ENCODE results near the gene RER1. TPM values are rescaled to one million over a fixed set of nuclear protein-coding genes. Genes with fewer than 3 reads are reported as not detected.

RER1 gene
- total RNA-seq, 1 donor from 2014 or later: 146 TPM

DNA sequence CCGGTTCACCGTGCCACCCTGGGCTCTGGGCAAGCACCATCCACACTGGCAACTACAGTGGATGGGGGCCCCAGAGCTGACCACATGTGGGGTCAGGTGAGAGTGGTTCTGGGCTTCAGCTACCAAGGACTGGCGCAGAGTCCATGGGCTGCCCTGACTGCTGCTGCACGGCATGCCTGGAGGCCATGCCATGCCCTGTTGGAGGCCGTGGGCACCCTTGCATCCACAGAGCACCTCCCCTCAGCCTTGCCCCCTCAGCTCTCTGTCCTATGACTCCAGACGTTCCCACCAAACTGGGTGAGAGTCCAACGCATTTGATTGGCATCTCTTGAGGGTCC, 15.7 kb upstream of the RER1 start:
- intact Hi-C loops (cut with micrococcal nuclease): no loop called here

- intact Hi-C loops (cut with micrococcal nuclease): no loop called here
These were observed 15.3 kb upstream of the RER1 start for GRCh38 chr1:2376261-2376741.

DNA sequence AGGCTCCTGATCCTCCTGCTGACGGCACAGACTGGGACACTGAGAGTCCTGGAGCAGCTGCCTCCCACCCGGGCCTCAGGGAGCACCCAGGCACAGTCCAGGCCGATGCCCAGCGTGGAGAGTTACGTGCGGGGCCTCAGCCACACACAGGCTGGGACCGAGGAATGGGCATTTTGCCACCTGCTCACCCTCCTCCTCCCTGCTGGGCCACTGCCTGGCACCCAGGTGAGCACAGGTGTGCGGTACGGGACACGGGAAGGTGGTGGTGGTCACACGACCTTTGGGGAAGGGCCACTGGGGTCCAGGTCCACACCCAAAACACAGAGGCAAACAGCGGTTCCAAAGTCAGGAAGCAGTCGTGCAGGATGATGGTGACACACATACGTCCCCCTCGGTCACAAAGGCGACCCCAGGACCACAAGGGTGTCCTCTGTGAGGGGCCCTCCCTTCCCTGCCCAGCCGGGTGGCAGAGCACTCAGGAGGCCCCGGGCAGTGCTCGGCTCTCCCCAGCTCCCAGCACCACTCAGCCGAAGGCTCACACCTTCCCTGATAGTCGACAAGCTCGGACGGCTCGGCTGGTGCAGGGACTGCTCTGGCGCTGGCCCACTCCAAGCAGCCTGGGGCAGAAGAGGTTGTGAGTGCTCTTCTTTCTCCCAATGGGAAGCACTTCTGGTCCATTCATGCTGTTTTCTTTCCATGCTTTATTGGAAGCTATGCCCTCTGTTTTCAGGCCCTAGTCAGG, 14.5 kb upstream of the RER1 start:
- intact Hi-C loops (cut with micrococcal nuclease): no loop called here

DNA sequence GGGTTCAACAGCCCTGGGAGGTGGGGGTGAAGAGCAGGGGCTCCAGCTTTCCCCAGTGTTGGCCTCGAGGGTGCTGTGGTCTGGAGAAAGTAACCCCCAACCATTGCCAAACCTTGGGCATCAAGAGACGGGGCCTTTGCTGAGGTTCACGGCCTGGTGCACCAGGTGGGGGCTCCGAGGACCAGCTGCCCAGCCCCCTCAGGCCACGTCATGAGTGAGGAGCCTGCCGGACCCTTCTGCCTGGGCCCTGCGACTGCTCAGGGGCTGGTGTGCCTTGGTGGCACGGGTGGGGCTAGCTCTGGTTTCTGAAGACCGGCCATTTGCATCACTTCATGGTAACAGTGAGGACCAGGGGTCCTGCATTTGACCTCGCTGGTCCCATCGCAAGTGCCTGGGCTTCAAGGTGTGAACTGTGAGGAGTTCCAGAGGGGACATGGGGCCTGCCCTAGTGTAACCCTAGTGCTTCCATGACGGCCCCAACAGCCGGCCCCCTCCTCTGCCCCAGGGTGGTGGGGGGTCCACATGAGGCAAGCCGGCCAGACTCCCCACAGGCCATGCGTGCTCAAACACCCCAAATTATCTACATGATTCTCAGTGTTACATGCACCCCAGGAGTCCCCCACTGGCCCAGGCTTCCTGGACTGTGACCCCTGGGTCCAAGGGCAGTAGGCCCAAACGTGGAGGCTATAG, 13.7 kb upstream of the RER1 start:
- intact Hi-C loops (cut with micrococcal nuclease): no loop called here

- intact Hi-C loops (cut with micrococcal nuclease): no loop called here
These were observed 13.2 kb upstream of the RER1 start for GRCh38 chr1:2378441-2378851.

DNA sequence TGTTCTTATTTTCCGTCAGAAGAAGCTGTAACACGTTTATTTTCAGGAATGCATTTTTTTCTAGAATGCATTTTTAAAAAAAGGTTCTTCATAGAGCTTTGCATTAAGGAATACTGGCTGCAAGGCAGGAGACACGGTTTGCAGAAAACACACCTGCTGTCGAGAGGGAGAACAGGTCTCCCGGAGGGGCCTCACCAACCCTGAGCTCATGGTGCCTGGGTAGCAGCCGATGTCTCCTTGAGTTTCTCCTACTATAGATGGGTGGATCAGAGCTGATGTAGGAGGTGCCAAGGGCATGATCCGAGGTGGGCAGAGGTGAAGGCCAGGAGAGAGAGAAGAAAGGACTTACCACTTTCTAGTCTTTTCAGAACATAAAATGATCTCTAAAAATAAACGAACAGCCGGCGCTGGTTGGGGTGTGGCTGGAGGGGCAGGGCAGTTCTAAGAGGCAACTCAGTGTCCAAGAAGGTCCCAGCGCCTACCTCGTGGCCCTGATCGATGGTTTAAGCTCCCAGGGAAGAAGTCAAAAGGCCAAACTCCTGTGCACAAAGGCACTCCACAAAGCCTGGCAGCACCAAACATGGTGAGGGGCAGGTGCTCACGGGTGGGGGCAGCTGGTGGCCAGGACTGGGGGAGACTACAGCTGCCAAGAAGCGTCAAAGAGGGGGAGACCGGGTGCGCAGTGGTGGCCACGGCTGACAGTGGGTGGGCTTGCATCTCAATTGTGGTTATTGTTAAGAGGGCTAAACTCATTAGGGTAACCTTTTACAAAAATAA, 12.5 kb upstream of the RER1 start:
- intact Hi-C loops (cut with micrococcal nuclease): no loop called here

DNA sequence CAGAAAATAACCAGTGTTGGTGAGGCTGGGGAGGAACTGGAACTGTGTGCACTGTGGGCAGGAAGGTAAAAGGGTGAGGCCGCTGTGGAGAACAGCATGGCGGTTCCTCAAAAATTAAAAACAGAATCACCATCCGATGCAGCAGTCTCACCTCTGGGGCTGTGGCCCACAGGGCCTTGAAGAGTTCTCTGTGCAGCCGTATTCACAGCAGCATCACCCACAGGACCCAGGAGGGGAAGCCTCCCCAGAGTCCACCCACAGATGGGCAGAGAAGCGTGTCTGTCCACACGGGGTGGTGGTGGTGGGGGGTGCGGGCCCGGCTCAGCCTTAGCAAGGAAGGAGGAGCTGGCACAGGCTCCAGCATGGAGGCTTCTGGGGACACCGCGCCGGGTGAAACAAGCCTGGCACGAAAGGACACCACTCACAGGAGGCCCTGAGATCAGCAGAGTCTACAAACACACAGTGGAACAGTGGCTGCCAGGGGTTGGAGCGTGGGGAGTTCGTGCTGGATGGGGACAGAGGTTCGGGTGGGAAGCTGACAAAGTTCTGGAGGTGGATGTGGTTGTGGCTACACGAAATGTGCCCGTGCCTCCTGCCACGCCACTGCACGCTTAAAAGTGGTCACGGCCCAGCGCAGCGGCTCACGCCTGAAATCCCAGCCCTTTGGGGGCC, 11.8 kb upstream of the RER1 start:
- intact Hi-C loops (cut with micrococcal nuclease): no loop called here

DNA sequence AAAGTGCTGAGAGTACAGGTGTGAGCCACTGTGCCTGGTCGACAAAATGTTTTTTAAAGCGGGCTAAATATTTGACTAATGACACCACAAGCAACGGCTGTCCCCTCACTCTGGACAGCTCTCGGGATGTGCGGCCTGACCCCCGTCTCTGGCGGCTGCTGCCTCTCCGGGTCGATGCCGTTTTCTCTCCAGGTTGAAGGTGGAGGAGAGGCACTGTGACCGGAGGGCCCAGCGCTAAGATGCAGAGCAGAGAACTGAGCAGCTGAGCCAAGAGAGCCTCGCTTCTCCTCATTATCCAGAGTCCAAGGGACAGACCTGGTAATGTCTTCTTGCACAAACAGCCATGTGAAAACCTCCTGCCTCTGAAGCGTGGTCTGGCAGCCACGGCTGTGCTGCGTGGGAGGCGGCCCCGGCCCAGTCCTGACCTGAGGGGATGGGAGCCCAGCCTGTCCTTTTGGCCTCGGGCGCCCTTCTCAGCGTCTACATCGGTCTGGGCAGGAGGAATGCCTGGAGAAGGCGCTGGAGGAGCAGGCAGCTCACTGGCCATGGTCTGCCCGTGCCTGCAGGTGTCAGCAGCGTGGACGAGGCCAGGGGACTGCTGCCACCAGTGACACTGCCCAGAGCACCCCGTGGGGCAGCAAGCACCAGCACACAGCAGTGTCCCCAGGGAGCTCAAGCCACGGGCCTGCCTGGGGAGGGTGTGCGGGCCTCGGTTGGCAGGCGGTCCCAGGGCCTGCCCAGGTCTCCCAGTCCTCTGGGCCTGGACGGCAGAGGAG, 10.6 kb upstream of the RER1 start:
- intact Hi-C loops (cut with micrococcal nuclease): loop anchor here (1.0 kb wide), 1 partner anchor 182 kb away; no protein-coding TSS in a partner anchor

DNA sequence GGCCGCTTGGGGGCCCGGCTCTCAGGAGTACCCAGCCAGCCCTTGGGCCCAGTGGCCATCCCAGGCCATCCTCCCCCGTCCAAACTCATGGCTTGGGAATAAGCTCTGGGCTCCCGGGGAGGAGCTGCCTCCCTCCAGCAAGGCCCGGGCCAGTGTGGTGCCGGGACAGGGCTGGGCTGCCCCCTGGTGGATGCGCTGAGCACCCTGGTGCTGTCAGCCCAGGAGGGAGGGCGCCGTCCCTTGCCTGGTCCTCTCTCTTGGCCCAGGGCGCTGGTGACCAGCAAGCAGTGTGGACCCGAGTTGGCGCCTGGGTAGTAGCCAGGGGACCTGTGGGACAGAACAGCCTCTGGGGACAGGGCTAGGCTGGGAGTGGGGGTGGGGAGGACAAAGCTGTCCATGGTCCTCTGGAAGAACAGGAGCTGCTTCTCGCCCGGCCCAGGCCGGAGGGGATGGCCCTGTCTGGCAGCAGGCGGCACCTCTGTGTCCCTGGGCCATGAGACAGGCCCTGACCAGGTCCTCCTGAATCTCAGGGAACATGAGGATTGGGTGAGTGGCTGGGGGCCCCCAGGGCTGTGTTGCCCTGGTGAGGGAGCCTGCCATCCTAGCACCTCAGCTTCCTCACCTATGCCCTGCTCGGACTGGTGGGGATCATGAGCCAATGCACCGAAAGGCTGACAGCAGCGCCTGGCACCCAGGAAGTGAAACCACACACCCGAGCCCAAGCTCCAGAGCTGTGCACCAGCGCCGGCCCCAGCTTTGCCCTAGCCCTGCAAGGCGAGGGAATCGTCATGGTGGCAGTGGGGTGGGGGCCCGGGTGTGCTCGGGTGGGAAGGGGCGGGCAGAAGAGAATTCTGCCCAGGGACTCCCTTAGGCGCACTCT, 9.7 kb upstream of the RER1 start:
- intact Hi-C loops (cut with micrococcal nuclease): loop anchor here (1.0 kb wide), 1 partner anchor 183 kb away; no protein-coding TSS in a partner anchor

DNA sequence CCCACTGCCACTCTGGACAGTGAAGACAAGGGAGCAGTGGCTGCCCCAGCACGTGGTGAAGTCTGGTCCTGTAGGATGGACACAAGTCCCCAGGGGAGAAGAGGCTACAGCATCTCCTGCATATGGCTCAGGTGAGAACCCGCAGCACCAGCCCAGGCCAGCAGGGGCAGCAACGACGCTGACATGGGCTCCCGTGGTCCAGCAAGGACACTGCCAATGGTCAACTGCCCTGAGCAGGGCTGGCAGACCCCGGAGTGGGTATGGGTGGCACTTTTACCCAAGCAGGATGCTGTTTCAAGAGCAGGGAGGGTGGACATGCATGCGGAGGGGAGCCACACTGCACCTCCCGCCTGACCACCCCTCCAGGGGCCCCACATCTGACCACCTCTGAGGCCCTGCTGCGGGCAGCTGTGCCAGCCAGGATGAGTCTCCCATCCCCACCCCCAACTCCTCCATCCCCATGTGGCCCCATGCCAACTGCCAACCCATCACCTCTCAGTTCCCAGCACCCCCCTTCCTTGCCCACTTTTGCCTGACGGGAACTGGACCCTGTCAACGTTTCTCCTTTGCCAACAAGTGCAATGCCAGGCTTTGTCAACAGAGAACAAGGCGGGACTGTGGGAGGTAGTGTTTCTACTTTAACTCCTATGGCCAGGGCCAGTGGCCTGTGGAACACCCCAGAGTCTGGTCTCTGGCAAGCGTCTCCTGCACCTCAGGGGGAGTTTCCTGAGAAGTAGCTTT, 8.8 kb upstream of the RER1 start:
- intact Hi-C loops (cut with micrococcal nuclease): no loop called here

GRCh38 chr1:2383576-2383975, 8.1 kb upstream of the RER1 start:
- intact Hi-C loops (cut with micrococcal nuclease): no loop called here

- intact Hi-C loops (cut with micrococcal nuclease): no loop called here
These were observed 7.3 kb upstream of the RER1 start for GRCh38 chr1:2384130-2384860.

DNA sequence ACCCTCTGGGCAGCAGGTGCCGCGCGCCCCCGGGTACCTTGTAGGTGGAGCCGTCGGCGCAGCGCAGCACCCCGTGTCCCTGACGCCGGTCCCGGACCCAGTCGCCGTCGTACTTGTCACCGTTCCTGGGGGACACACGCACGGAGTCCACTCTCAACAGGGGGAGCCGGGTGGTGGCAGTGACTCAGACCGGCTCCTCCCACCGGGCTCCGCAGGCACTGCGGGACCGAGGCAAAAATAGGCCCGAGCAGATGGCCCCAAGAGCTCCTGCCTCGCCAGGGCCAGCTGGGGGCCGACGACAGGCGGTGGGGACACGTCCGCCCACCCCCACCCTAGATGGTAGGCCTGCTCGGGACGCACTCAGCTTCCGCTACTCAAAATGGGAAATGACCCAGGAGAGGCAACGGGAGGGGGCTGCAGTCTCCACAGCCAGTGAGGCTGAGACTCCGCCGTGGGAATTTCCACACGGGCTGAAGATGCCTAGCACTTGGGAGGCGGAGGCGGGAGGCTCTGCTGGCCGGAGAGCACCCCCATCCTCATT, 6.6 kb upstream of the RER1 start:
- intact Hi-C loops (cut with micrococcal nuclease): no loop called here

- intact Hi-C loops (cut with micrococcal nuclease): no loop called here
These were observed 5.9 kb upstream of the RER1 start for GRCh38 chr1:2385606-2386280.

GRCh38 chr1:2386636-2387611, 4.7 kb upstream of the RER1 start:
- intact Hi-C loops (cut with micrococcal nuclease): no loop called here
